Skeletal muscle satellite cell (primary cell): ENCODE results near the gene TNFRSF19. TPM values are rescaled to one million over a fixed set of nuclear protein-coding genes. Genes with fewer than 3 reads are reported as not detected.
A peak's percentile ranks its signal among the peaks of the same experiment; 100 is the strongest.
"Not testable (repeated sequence)": the region's sequence is repeated elsewhere in the genome, so short reads cannot be mapped to it uniquely, and the experiment has no call there.

ENCODE experiments used
- H3K27me3 ChIP-seq: 2 replicates; pipeline ENCODE4 v1.7.0; 2013; ENCODE audit warnings: low read length; ENCODE audit not compliant: control insufficient read depth, insufficient read depth
- H3K36me3 ChIP-seq: 2 replicates; pipeline ENCODE4 v1.7.0; 2013; ENCODE audit warnings: mild to moderate bottlenecking, control low read depth, low read length; ENCODE audit not compliant: insufficient read depth
- H3K4me1 ChIP-seq: 2 replicates; pipeline ENCODE4 v1.7.0; 2013; ENCODE audit warnings: low read length; ENCODE audit not compliant: control insufficient read depth, insufficient read depth
- H3K4me2 ChIP-seq: 2 replicates; pipeline ENCODE4 v1.7.0; 2013; ENCODE audit warnings: mild to moderate bottlenecking, low read length
- H3K4me3 ChIP-seq: 2 replicates; pipeline ENCODE4 v1.7.0; 2013; ENCODE audit warnings: low read length
- H3K9ac ChIP-seq: 2 replicates; pipeline ENCODE4 v1.7.0; 2013; ENCODE audit warnings: mild to moderate bottlenecking, low read depth, low read length, moderate library complexity
- H3K9me3 ChIP-seq: replicated peaks from 2 replicates; pipeline ENCODE4 v1.7.0; 2013; ENCODE audit warnings: mild to moderate bottlenecking, control low read depth, low read length
- total RNA-seq: library from RNA; depleted of rRNA; stranded (reverse); fragments of >200 nt; gene quantifications from 2 replicates; pipeline ENCODE4 v1.2.3, GENCODE V29; 2012; rRNA removed

TNFRSF19 gene
- 2.3 and 3.1 TPM in 2 replicates for total RNA-seq

- H3K4me2 ChIP-seq = peak within 1 kb of the TSS; percentile 49
- H3K27me3 ChIP-seq = no peaks in the 10 kb centered on the region
- peak within 1 kb of the TSS; percentile 12 for H3K4me3 ChIP-seq
- no peak within 1 kb of the TSS for H3K9ac ChIP-seq
- H3K36me3 ChIP-seq = no peaks in the 10 kb centered on the region
- H3K9me3 ChIP-seq = no peaks in the 10 kb centered on the region
- peaks cover 8% of the 10 kb centered on the region for H3K4me1 ChIP-seq
Observed at GRCh38 chr13:23570099-23570920, at the start of gene TNFRSF19. TSS of gene TNFRSF19 (plus strand) at chr13:23570412. CDS start at chr13:23590184, 19,772 bp downstream.

- H3K4me3 ChIP-seq, H3K27me3 ChIP-seq, H3K4me1 ChIP-seq, H3K36me3 ChIP-seq, H3K9ac ChIP-seq, H3K9me3 ChIP-seq, H3K4me2 ChIP-seq: not testable (repeated sequence)
Observed at GRCh38 chr13:23529926-23530325, 40.3 kb upstream of the TNFRSF19 start.

- no peaks in the 10 kb centered on the region for H3K9me3 ChIP-seq
- no peak overlapping the region for H3K4me2 ChIP-seq
- no peak overlapping the region for H3K4me3 ChIP-seq
- peaks cover 14% of the 10 kb centered on the region for H3K27me3 ChIP-seq
- H3K36me3 ChIP-seq = no peaks in the 10 kb centered on the region
- no peak overlapping the region for H3K9ac ChIP-seq
- no peaks in the 10 kb centered on the region for H3K4me1 ChIP-seq
Observed at GRCh38 chr13:23531446-23531845, 38.8 kb upstream of the TNFRSF19 start.

DNA sequence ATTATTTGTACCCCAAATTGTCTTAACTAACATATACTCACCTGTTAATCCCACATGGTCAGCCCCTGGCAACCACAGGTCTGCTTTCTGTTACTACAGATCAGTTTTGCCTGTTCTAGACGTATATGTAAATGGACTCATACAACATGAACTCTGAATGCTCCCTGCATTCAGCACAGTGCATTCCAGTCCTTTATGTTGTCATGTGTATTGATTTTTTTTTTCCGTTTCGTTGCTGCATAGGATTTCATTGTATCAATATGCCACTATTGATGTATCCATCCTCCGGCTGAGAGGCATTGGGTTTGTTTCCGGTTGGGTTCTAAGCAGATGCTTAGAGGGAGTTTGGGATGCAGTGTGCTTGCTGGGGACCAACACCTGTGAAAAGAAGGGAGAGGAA lies 36.1 kb upstream of the TNFRSF19 start:
- Histone ChIP-seq H3K9ac (no peak overlapping the region), H3K27me3 (peaks cover 18% of the 10 kb centered on the region), H3K4me2 (no peak overlapping the region), H3K9me3 (no peaks in the 10 kb centered on the region), H3K4me1 (no peaks in the 10 kb centered on the region), H3K4me3 (no peak overlapping the region), H3K36me3 (no peaks in the 10 kb centered on the region)

DNA sequence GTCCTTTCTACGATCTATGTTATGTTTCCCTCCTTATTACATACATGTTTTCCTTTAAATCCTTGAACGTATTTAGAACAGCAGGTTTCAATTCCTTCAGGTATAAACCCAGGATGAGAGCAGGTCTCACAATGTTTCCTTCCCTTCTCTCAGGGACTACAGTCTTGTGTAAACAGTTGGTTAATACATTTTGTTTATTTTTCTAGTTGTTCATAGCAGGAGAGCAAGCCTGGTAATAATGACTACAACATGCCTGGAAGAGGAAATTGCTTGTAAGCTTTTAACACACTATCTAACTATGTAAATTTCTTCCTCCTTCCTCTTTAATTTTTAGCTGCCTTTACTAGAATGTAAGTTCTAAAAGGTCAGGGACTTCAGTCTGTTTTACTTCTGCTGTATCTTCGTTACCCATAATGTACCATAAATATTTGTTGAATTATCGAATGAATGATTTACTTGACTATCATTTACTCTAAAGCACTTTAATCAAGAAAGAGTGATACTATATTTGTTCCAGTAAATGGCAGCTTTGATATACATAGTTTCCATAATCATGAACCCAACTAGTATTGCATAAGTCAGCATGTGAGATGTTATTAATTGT lies 28.9 kb upstream of the TNFRSF19 start:
- Histone ChIP-seq H3K4me1 (no peaks in the 10 kb centered on the region), H3K27me3 (peaks cover 5% of the 10 kb centered on the region), H3K9me3 (no peaks in the 10 kb centered on the region), H3K9ac (no peak overlapping the region), H3K36me3 (no peaks in the 10 kb centered on the region), H3K4me3 (no peak overlapping the region), H3K4me2 (no peak overlapping the region)

- no peaks in the 10 kb centered on the region for H3K27me3 ChIP-seq
- H3K4me2 ChIP-seq = no peak overlapping the region
- H3K4me1 ChIP-seq = no peaks in the 10 kb centered on the region
- no peaks in the 10 kb centered on the region for H3K9me3 ChIP-seq
- H3K4me3 ChIP-seq = no peak overlapping the region
- H3K9ac ChIP-seq = no peak overlapping the region
- no peaks in the 10 kb centered on the region for H3K36me3 ChIP-seq
Observed at GRCh38 chr13:23544668-23545067, 25.5 kb upstream of the TNFRSF19 start.

- H3K4me1 ChIP-seq = no peaks in the 10 kb centered on the region
- H3K4me3 ChIP-seq = peak overlapping the region; percentile 70
- no peaks in the 10 kb centered on the region for H3K27me3 ChIP-seq
- no peaks in the 10 kb centered on the region for H3K9me3 ChIP-seq
- H3K9ac ChIP-seq = peak overlapping the region; percentile 61
- H3K36me3 ChIP-seq = no peaks in the 10 kb centered on the region
- peak overlapping the region; percentile 95 for H3K4me2 ChIP-seq
Observed at GRCh38 chr13:23547000-23547590, 23.1 kb upstream of the TNFRSF19 start.

DNA sequence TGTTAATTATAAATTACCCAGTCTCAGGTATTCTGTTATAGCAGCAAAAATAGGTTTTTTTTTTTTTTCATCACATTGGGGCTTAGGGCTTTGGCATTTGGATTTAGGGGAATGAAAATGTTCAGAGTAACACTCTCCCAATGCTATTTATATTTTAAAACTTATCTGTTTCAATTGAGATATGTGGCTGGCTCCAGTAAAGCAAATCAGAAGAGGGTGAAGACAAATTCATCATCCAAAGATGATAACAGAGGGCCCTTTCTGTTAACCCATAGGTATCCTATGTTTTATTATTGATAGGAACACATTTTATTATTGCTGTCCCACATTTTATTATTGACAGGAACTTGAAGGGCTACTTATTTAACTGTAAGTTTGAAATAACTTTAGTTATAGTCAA lies 20.5 kb upstream of the TNFRSF19 start:
- Histone ChIP-seq H3K4me1 (no peaks in the 10 kb centered on the region), H3K9me3 (no peaks in the 10 kb centered on the region), H3K4me3 (no peak overlapping the region), H3K9ac (no peak overlapping the region), H3K4me2 (no peak overlapping the region), H3K36me3 (no peaks in the 10 kb centered on the region), H3K27me3 (no peaks in the 10 kb centered on the region)

DNA sequence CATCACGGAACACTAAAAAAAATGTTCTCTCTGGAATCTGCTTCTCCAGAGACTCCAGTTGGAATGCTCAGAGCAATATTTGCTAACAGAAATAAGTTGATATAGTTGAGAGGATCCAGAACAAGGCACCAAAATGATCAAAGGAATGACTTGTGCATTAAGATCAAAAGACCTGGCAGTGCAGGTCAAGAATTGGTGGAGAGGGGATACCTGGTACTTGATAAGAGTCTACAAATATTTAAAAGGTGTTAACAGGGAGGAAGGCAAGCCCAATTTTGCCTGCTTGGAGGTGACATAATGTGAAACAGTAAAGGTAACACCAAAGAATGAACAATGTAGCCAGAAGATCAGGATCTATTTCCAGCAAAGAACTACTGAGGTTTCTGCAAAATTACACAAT lies 20.0 kb upstream of the TNFRSF19 start:
- Histone ChIP-seq H3K36me3 (no peaks in the 10 kb centered on the region), H3K4me2 (no peak overlapping the region), H3K9me3 (no peaks in the 10 kb centered on the region)

DNA sequence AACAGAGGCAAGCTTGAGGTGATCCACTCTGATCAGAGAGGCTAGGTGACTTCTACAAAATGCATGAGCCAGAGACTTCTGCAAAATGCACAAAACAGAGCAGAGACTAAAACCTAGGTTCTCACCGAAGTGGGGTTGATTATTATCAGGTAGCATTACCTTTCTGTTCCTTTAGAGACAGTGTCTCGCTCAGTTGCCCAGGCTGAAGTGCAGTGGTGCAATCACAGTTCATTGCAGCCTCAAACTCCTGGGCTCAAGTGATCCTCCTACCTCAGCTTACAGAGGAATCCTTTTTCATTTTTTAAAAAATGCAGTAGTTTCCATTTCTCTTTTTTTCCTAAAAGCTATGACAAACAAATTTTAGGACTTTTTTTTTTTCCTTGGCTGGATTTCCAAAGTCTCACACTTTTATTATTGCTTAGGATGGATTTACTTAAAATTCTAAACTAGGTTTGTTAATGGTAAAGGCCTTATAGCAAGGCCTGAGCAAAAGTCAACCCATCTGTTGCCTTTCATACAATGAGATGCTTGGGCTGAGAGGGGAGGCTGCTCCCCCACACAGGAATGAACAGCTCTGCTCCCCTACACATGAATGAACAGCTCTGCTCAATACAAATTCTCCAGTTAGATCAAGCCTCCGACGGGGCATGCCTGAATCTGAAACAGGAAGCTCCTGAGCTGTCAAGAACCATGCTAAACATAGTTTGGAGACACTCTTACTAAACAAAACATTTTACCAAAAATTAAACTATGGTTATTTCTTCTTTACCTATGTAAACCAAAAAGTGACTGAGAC lies 18.8 kb upstream of the TNFRSF19 start:
- Histone ChIP-seq H3K36me3 (no peaks in the 10 kb centered on the region), H3K27me3 (no peaks in the 10 kb centered on the region), H3K4me1 (no peaks in the 10 kb centered on the region), H3K9me3 (no peaks in the 10 kb centered on the region), H3K9ac (no peak overlapping the region), H3K4me3 (no peak overlapping the region), H3K4me2 (no peak overlapping the region)

More for the DNA sequence above, 20.0 kb upstream of the TNFRSF19 start:
- Histone ChIP-seq H3K9ac (no peak overlapping the region), H3K27me3 (no peaks in the 10 kb centered on the region), H3K4me3 (no peak overlapping the region), H3K4me1 (no peaks in the 10 kb centered on the region)

DNA sequence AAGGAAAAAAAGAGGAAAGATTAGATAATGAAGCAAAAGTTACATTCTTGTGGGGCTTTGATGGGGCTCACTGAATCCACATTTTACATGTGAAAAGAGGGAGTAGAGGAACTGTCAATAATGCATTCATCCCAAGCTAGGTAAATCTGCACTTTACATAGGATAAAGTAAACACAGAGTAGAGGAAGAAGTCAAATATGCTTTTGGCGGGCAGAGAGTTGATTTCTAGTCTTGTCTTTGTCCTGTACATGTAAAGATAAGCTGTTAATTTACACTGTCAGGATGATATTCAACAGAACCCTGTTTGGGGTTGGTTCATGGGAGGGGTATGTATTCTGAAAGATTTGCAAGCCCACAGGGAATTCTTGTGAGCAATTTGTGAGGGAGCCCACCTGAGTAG lies 18.0 kb upstream of the TNFRSF19 start:
- Histone ChIP-seq H3K4me2 (no peak overlapping the region), H3K4me3 (no peak overlapping the region), H3K36me3 (no peaks in the 10 kb centered on the region), H3K9me3 (no peaks in the 10 kb centered on the region), H3K9ac (no peak overlapping the region), H3K27me3 (no peaks in the 10 kb centered on the region), H3K4me1 (no peaks in the 10 kb centered on the region)
